HL-60 (cell line): ENCODE results near the gene NINJ1.

ENCODE experiments used
- GABPA ChIP-seq: IDR thresholded peaks from 2 replicates; pipeline ENCODE4 v1.6.1; 2012; ENCODE audit warnings: low read depth
- POLR2AphosphoS5 ChIP-seq: IDR thresholded peaks from 2 replicates; pipeline ENCODE4 v1.6.1; 2012; ENCODE audit warnings: low read depth
- SPI1 ChIP-seq: IDR thresholded peaks from 2 replicates; pipeline ENCODE4 v1.6.1; 2012; ENCODE audit warnings: low read depth, mild to moderate bottlenecking, borderline replicate concordance
- TF ChIP-seq, protein P1 (sequence below): IDR thresholded peaks from one replicate; pipeline ENCODE4 v1.5.1; 2011; ENCODE audit warnings: low read length, control low read depth, inconsistent platforms; ENCODE audit not compliant: insufficient read depth
- TF ChIP-seq, protein P2 (sequence below): IDR thresholded peaks from 2 replicates; pipeline ENCODE4 v1.6.1; 2012; ENCODE audit warnings: low read depth; ENCODE audit not compliant: insufficient replicate concordance

DNA sequence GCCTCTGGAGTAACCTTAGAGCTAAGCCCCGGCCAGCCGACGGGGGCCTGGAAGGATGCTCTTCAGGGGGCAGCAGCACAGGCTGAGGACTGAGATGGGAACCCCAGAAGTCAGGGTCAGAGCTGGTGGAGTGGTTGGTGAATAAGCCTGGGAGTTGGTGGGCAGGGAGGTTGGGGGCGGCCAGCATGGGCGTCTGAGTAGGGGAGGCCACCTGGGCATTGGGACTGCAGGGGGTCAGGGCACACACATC is 14.4 kb downstream of the NINJ1 start:
- TF ChIP-seq, protein P1, sequence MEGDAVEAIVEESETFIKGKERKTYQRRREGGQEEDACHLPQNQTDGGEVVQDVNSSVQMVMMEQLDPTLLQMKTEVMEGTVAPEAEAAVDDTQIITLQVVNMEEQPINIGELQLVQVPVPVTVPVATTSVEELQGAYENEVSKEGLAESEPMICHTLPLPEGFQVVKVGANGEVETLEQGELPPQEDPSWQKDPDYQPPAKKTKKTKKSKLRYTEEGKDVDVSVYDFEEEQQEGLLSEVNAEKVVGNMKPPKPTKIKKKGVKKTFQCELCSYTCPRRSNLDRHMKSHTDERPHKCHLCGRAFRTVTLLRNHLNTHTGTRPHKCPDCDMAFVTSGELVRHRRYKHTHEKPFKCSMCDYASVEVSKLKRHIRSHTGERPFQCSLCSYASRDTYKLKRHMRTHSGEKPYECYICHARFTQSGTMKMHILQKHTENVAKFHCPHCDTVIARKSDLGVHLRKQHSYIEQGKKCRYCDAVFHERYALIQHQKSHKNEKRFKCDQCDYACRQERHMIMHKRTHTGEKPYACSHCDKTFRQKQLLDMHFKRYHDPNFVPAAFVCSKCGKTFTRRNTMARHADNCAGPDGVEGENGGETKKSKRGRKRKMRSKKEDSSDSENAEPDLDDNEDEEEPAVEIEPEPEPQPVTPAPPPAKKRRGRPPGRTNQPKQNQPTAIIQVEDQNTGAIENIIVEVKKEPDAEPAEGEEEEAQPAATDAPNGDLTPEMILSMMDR = no peak
- TF ChIP-seq POLR2AphosphoS5 (no peak), GABPA (no peak), SPI1 (no peak)
- TF ChIP-seq, protein P2, sequence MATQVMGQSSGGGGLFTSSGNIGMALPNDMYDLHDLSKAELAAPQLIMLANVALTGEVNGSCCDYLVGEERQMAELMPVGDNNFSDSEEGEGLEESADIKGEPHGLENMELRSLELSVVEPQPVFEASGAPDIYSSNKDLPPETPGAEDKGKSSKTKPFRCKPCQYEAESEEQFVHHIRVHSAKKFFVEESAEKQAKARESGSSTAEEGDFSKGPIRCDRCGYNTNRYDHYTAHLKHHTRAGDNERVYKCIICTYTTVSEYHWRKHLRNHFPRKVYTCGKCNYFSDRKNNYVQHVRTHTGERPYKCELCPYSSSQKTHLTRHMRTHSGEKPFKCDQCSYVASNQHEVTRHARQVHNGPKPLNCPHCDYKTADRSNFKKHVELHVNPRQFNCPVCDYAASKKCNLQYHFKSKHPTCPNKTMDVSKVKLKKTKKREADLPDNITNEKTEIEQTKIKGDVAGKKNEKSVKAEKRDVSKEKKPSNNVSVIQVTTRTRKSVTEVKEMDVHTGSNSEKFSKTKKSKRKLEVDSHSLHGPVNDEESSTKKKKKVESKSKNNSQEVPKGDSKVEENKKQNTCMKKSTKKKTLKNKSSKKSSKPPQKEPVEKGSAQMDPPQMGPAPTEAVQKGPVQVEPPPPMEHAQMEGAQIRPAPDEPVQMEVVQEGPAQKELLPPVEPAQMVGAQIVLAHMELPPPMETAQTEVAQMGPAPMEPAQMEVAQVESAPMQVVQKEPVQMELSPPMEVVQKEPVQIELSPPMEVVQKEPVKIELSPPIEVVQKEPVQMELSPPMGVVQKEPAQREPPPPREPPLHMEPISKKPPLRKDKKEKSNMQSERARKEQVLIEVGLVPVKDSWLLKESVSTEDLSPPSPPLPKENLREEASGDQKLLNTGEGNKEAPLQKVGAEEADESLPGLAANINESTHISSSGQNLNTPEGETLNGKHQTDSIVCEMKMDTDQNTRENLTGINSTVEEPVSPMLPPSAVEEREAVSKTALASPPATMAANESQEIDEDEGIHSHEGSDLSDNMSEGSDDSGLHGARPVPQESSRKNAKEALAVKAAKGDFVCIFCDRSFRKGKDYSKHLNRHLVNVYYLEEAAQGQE = no peak
